WTC11 (cell line): Measurements from ENCODE around the gene DNAJC8. TPM values are rescaled to one million over a fixed set of nuclear protein-coding genes. Genes with fewer than 3 reads are reported as not detected.

Source experiments
- ATAC-seq: fragments of 200-7000 bp; cut with Tn5 transposase; 2 replicates; pipeline ENCODE4 v1.10.0; 2021; ENCODE audit warnings: mild to moderate bottlenecking, moderate library complexity
- CTCF ChIA-PET: fragments of 300-600 bp; sonication (Branson Sonifier 250); formaldehyde crosslinking; loops from one replicate; lab custom pipeline; 2021; ENCODE audit warnings: antibody characterized with exemption; lab: Charles Lee
- POLR2A ChIA-PET: fragments of 350-600 bp; sonication (Branson Sonifier 250); formaldehyde crosslinking; loops from one replicate; lab custom pipeline; 2021; ENCODE audit warnings: antibody characterized with exemption; lab: Charles Lee
- DNase-seq: peaks from one replicate; pipeline ENCODE4 v3.0.0; 2021; ENCODE audit warnings: low spot score
- H3K27ac Mint-ChIP-seq: 2 replicates; pipeline ENCODE4 v1.8.0; 2021; ENCODE audit warnings: mixed read lengths
- H3K27me3 Mint-ChIP-seq: 2 replicates; pipeline ENCODE4 v1.8.0; 2021; ENCODE audit warnings: low read depth, mild to moderate bottlenecking, moderate library complexity, mixed read lengths
- H3K36me3 Mint-ChIP-seq: 2 replicates; pipeline ENCODE4 v1.8.0; 2021; ENCODE audit warnings: mixed read lengths
- H3K4me1 Mint-ChIP-seq: 2 replicates; pipeline ENCODE4 v1.8.0; 2022; ENCODE audit warnings: mixed read lengths
- H3K4me3 Mint-ChIP-seq: 2 replicates; pipeline ENCODE4 v1.8.0; 2021; ENCODE audit warnings: mild to moderate bottlenecking, moderate library complexity, mixed read lengths
- H3K9me3 Mint-ChIP-seq: 2 replicates; pipeline ENCODE4 v1.8.0; 2021; ENCODE audit warnings: mixed read lengths
- CBFB ChIP-seq: sonication (generic); formaldehyde crosslinking; IDR thresholded peaks from 2 replicates; pipeline ENCODE4 v1.8.1; 2022; ENCODE audit warnings: mild to moderate bottlenecking, low read depth, missing genetic modification reagents
- CDX4 ChIP-seq: fragments of 250-450 bp; sonication (Bioruptor Pico); IDR thresholded peaks from 2 replicates; pipeline ENCODE4 v1.9.0; 2021; ENCODE audit warnings: moderate library complexity, mild to moderate bottlenecking, inconsistent platforms, borderline replicate concordance
- CTCF ChIP-seq: fragments of 200-600 bp; IDR thresholded peaks from 2 replicates; pipeline ENCODE4 v1.8.0; 2022; ENCODE audit warnings: antibody characterized with exemption
- HMGA2 ChIP-seq: fragments of 250-450 bp; sonication (Bioruptor Pico); IDR thresholded peaks from 2 replicates; pipeline ENCODE4 v1.4.0; 2021; ENCODE audit warnings: mild to moderate bottlenecking, moderate library complexity
- JUN ChIP-seq: sonication (generic); formaldehyde crosslinking; IDR thresholded peaks from 2 replicates; pipeline ENCODE4 v1.8.0; 2023; ENCODE audit warnings: mild to moderate bottlenecking, missing genetic modification reagents
- KAT7 ChIP-seq: sonication (generic); formaldehyde crosslinking; IDR thresholded peaks from 2 replicates; pipeline ENCODE4 v1.8.1; 2023; ENCODE audit warnings: missing genetic modification reagents, mild to moderate bottlenecking, borderline replicate concordance
- MLX ChIP-seq: sonication (generic); formaldehyde crosslinking; IDR thresholded peaks from 2 replicates; pipeline ENCODE4 v1.8.1; 2023; ENCODE audit warnings: mild to moderate bottlenecking, missing genetic modification reagents, moderate library complexity
- NFE2L1 ChIP-seq: sonication (generic); formaldehyde crosslinking; IDR thresholded peaks from 2 replicates; pipeline ENCODE4 v1.8.1; 2023; ENCODE audit warnings: missing genetic modification reagents
- PRDM15 ChIP-seq: sonication (generic); formaldehyde crosslinking; IDR thresholded peaks from 2 replicates; pipeline ENCODE4 v1.8.0; 2022; ENCODE audit warnings: missing genetic modification reagents
- PREB ChIP-seq: sonication (generic); formaldehyde crosslinking; IDR thresholded peaks from 2 replicates; pipeline ENCODE4 v1.8.1; 2022; ENCODE audit warnings: mild to moderate bottlenecking, missing genetic modification reagents, moderate library complexity, borderline replicate concordance
- SMAD3 ChIP-seq: sonication (generic); formaldehyde crosslinking; IDR thresholded peaks from 2 replicates; pipeline ENCODE4 v1.8.0; 2022; ENCODE audit warnings: missing genetic modification reagents, mild to moderate bottlenecking, borderline replicate concordance
- SP1 ChIP-seq: sonication (generic); formaldehyde crosslinking; conservative IDR thresholded peaks from 2 replicates; pipeline ENCODE4 v1.8.1; 2022; ENCODE audit warnings: missing genetic modification reagents
- TEAD1 ChIP-seq: sonication (generic); formaldehyde crosslinking; IDR thresholded peaks from 2 replicates; pipeline ENCODE4 v1.8.0; 2022; ENCODE audit warnings: mild to moderate bottlenecking, missing genetic modification reagents
- ZMAT4 ChIP-seq: fragments of 250-450 bp; sonication (Bioruptor Pico); IDR thresholded peaks from 2 replicates; pipeline ENCODE4 v1.9.0; 2021; ENCODE audit warnings: mild to moderate bottlenecking
- ZNF219 ChIP-seq: sonication (generic); formaldehyde crosslinking; IDR thresholded peaks from 2 replicates; pipeline ENCODE4 v1.8.0; 2023; ENCODE audit warnings: missing genetic modification reagents, mild to moderate bottlenecking, borderline replicate concordance
- ZNF263 ChIP-seq: sonication (generic); formaldehyde crosslinking; IDR thresholded peaks from 2 replicates; pipeline ENCODE4 v1.8.1; 2022; ENCODE audit warnings: low read depth, mild to moderate bottlenecking, moderate library complexity, missing genetic modification reagents
- ZNF396 ChIP-seq: fragments of 250-450 bp; sonication (Bioruptor Pico); IDR thresholded peaks from 2 replicates; pipeline ENCODE4 v1.8.0; 2021; ENCODE audit warnings: mild to moderate bottlenecking, moderate library complexity, borderline replicate concordance
- ZSCAN18 ChIP-seq: fragments of 250-450 bp; sonication (Bioruptor Pico); IDR thresholded peaks from 2 replicates; pipeline ENCODE4 v2.1.2; 2022; ENCODE audit warnings: mild to moderate bottlenecking, moderate library complexity
- total RNA-seq: library from RNA; stranded (reverse); gene quantifications from 3 replicates; pipeline ENCODE4 v1.2.3, GENCODE V29; 2021

DNAJC8 gene
- total RNA-seq, 1 experiment from 2014 or later: 112 TPM

GRCh38 chr1:28257736-28258135 lies 24.9 kb upstream of the DNAJC8 start (continued):
- TF ChIP-seq NFE2L1 (CRISPR knock-in tag) (no peak), HMGA2 (no peak), CBFB (CRISPR knock-in tag) (no peak), KAT7 (CRISPR knock-in tag) (no peak), PRDM15 (CRISPR knock-in tag) (no peak), CTCF (no peak), ZNF219 (CRISPR knock-in tag) (no peak), MLX (no peak), ZNF396 (CRISPR knock-in tag) (no peak), ZNF263 (CRISPR knock-in tag) (no peak), JUN (CRISPR knock-in tag) (no peak), ZMAT4 (CRISPR knock-in tag) (no peak), CDX4 (CRISPR knock-in tag) (no peak), TEAD1 (no peak), PREB (CRISPR knock-in tag) (no peak)

- H3K27ac Mint-ChIP-seq: no peak overlapping the region; the same call in 1 of the 2 replicates
- CTCF ChIA-PET: interaction anchor here (8.0 kb wide), 1 partner anchor 7 kb away, joined by 79 read pairs; no protein-coding TSS in a partner anchor
- peaks cover 3% of the 10 kb centered on the region; the same call in 1 of the 2 replicates for H3K36me3 Mint-ChIP-seq
- DNase-seq: no peak
- TF ChIP-seq ZSCAN18 (no peak), SMAD3 (CRISPR knock-in tag) (no peak), PRDM15 (CRISPR knock-in tag) (no peak), ZNF396 (CRISPR knock-in tag) (no peak), SP1 (no peak)
- TF ChIP-seq, all 79 proteins: peak for 0
- no peaks in the 10 kb centered on the region for H3K9me3 Mint-ChIP-seq
- H3K4me1 Mint-ChIP-seq: peaks cover 16% of the 10 kb centered on the region
- no peaks in the 10 kb centered on the region; the same call in 1 of the 2 replicates for H3K27me3 Mint-ChIP-seq
- no peak overlapping the region for H3K4me3 Mint-ChIP-seq
- POLR2A ChIA-PET: no interaction called here
- ATAC-seq: no peak
These were observed 23.5 kb upstream of the DNAJC8 start for GRCh38 chr1:28256197-28256827.
